HL-60 (cell line): ENCODE data around the gene TGM2.

Experiments
- DNase-seq, 2 experiments: peaks; one replicate each; pipeline ENCODE4 v3.0.0-alpha.2; 2010 to 2020; ENCODE audit warnings: low read depth in 1 of 2, low spot score in 1 of 2
- H3K27ac ChIP-seq: fragments of 250-450 bp; sonication (Bioruptor Pico); replicated peaks from 2 replicates; pipeline ENCODE4 v1.5.1; 2020; ENCODE audit warnings: mild to moderate bottlenecking, moderate library complexity
- H3K27me3 ChIP-seq: fragments of 250-450 bp; sonication (Bioruptor Pico); 2 replicates; pipeline ENCODE4 v1.5.1; 2021; ENCODE audit warnings: mild to moderate bottlenecking, moderate library complexity; ENCODE audit not compliant: insufficient read depth, poor library complexity, severe bottlenecking
- H3K4me3 ChIP-seq: replicated peaks from 2 replicates; pipeline ENCODE4 v1.5.1; 2011; ENCODE audit warnings: mild to moderate bottlenecking, control low read depth, low read length; ENCODE audit not compliant: insufficient read depth
- CTCF ChIP-seq: IDR thresholded peaks from one replicate; pipeline ENCODE4 v1.5.1; 2011; ENCODE audit warnings: low read length, control low read depth, inconsistent platforms; ENCODE audit not compliant: insufficient read depth
- GABPA ChIP-seq: IDR thresholded peaks from 2 replicates; pipeline ENCODE4 v1.6.1; 2012; ENCODE audit warnings: low read depth
- POLR2AphosphoS5 ChIP-seq: IDR thresholded peaks from 2 replicates; pipeline ENCODE4 v1.6.1; 2012; ENCODE audit warnings: low read depth
- REST ChIP-seq: IDR thresholded peaks from 2 replicates; pipeline ENCODE4 v1.6.1; 2012; ENCODE audit warnings: low read depth; ENCODE audit not compliant: insufficient replicate concordance
- SPI1 ChIP-seq: IDR thresholded peaks from 2 replicates; pipeline ENCODE4 v1.6.1; 2012; ENCODE audit warnings: low read depth, mild to moderate bottlenecking, borderline replicate concordance

The TGM2 gene

DNA sequence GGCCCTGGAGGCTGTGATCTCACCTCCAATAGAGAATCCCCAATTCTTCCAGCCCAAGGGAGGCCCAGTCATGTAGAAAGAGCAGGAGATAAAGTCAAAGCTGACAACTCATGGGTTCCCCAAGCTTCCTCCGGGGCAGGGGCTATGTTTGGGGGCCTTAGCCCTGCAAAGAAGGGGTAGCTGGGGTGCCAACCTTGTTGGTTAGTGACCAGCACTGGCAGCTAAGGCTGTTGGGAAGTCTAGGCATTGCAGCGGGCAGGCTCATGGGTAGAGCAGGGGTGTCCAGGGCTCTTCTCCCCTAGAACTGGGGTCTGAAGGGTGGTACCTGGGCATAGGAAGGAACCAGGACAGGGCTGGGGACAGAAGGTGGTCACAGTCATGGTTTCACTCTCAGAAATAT, 36.4 kb downstream of the TGM2 start:
- Histone ChIP-seq H3K4me3 (no peak overlapping the region), H3K27me3 (no peaks in the 10 kb centered on the region), H3K27ac (no peak overlapping the region)
- no peak for TF ChIP-seq CTCF
- TF ChIP-seq REST: no peak
- no peak for TF ChIP-seq GABPA
- no peak for TF ChIP-seq POLR2AphosphoS5
- TF ChIP-seq SPI1: no peak
- DNase-seq: no peak

GRCh38 chr20:38127920-38128528, 37.0 kb downstream of the TGM2 start:
- no peak overlapping the region for H3K4me3 ChIP-seq
- TF ChIP-seq REST (no peak), GABPA (no peak), POLR2AphosphoS5 (no peak), CTCF (no peak)
- H3K27ac ChIP-seq: no peak overlapping the region
- DNase-seq: no peak
- H3K27me3 ChIP-seq: no peaks in the 10 kb centered on the region

DNA sequence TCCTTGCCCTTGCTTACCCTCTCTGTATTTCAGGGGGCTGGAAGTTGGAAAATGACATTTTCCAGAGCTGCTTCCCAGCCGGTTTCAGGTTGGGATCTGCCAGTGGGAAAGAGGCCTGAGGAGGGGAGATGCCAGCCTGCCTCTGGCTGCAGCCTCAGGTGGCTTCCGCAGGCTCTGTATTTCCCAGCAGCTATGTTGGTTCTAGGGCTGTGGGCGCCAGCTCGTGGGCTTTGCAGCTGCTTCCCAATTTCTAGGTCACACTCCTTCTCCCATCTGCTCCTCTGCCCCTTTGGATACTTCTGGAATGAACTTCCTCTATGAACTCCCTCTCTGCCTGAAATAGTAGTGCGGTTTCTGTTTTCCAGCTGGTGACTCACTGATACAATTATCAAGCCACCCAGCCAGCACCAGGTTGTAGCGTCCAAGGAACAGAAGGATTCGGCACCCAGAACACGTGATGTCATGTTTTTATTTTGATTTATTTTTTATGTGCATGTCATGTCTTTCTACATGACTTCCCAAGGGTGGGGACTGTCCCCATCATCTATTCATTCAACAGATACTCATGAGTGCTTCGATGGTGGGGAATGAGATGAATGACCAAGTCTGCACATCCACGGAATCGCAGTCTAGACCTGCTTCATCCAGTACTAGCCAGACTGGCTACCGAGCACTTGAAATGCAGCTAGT, 38.0 kb downstream of the TGM2 start:
- H3K4me3 ChIP-seq: no peak overlapping the region
- DNase-seq: no peak
- TF ChIP-seq POLR2AphosphoS5 (no peak), GABPA (no peak), CTCF (no peak), REST (no peak), SPI1 (no peak)
- H3K27me3 ChIP-seq: no peaks in the 10 kb centered on the region
- H3K27ac ChIP-seq: no peak overlapping the region
